Endothelial cell of umbilical vein (primary cell): ENCODE results near the gene CCDC12. TPM values are rescaled to one million over a fixed set of nuclear protein-coding genes. Genes with fewer than 3 reads are reported as not detected.

Experiments used
- BruUV-seq: library from RNA; stranded (reverse); fragments of 400-500 nt; replicated peaks from 2 replicates; lab custom pipeline; 2021; lab: Mats Ljungman, UMichigan
- CTCF ChIA-PET: fragments of 300-600, 350-600 bp; sonication (Branson Sonifier 250); formaldehyde crosslinking; loops from one replicate; lab custom pipeline; 2021; ENCODE audit warnings: antibody characterized with exemption, inconsistent platforms; lab: Charles Lee
- POLR2A ChIA-PET: fragments of 300-600, 350-600 bp; sonication (Branson Sonifier 250); formaldehyde crosslinking; loops from one replicate; lab custom pipeline; 2021; ENCODE audit warnings: antibody characterized with exemption, inconsistent platforms; lab: Charles Lee
- DNase-seq: peaks from one replicate; pipeline ENCODE4 v3.0.0-alpha.2; 2011; ENCODE audit warnings: low read depth, low spot score
- FAIRE-seq: peaks from 2 replicates; lab custom pipeline; 2011; peaks lifted over from hg19 to GRCh38; lab: Jason Lieb, UNC
- H2AFZ ChIP-seq: 2 replicates; pipeline ENCODE4 v1.6.0; 2012; ENCODE audit warnings: low read depth, low read length, control low read depth, inconsistent platforms
- H3K27ac ChIP-seq: 2 replicates; pipeline ENCODE4 v1.5.1; 2011; ENCODE audit warnings: low read depth, mild to moderate bottlenecking, control low read depth, low read length, moderate library complexity; ENCODE audit not compliant: insufficient read depth
- H3K27me3 ChIP-seq, 2 experiments: 2 replicates each; pipeline versions ENCODE4 v1.6.0 to v1.6.1; 2011; ENCODE audit warnings: low read length in 2 of 2, mixed read lengths in 1 of 2; ENCODE audit not compliant: control insufficient read depth in 2 of 2, insufficient read depth in 2 of 2
- H3K36me3 ChIP-seq, 2 experiments: 2 replicates in 1 of 2; 3 replicates in 1 of 2; pipeline ENCODE4 v1.5.1; 2011; ENCODE audit warnings: low read length in 2 of 2, mild to moderate bottlenecking in 1 of 2, moderate library complexity in 1 of 2; ENCODE audit not compliant: control insufficient read depth in 2 of 2, insufficient read depth in 2 of 2; ENCODE audit errors: extremely low read depth in 1 of 2
- H3K4me1 ChIP-seq: 3 replicates; pipeline ENCODE4 v1.5.1; 2011; ENCODE audit warnings: mild to moderate bottlenecking, low read length; ENCODE audit not compliant: control insufficient read depth, insufficient read depth; ENCODE audit errors: extremely low read depth
- H3K4me2 ChIP-seq: 2 replicates; pipeline ENCODE4 v1.6.1; 2011; ENCODE audit warnings: low read length, control low read depth, mixed read lengths; ENCODE audit not compliant: insufficient read depth
- H3K4me3 ChIP-seq, 3 experiments: fragments of 200-600 bp in 1 of 3; sonication (generic), shearing (Covaris generic) in 1 of 3; replicated peaks in 1 of 3; 2 replicates each; pipeline ENCODE4 v1.5.1; 2011 to 2016; ENCODE audit warnings: control low read depth in 3 of 3, low read length in 3 of 3, mild to moderate bottlenecking in 2 of 3, inconsistent platforms in 1 of 3, low read depth in 1 of 3, moderate library complexity in 1 of 3; ENCODE audit not compliant: insufficient read depth in 1 of 3
- H3K79me2 ChIP-seq: 2 replicates; pipeline ENCODE4 v1.6.0; 2012; ENCODE audit warnings: low read length, inconsistent platforms; ENCODE audit not compliant: control insufficient read depth, insufficient read depth
- H3K9ac ChIP-seq: replicated peaks from 2 replicates; pipeline ENCODE3; 2011; ENCODE audit warnings: low read length, control low read depth; ENCODE audit not compliant: insufficient read depth; ENCODE audit errors: extremely low read depth
- H3K9me1 ChIP-seq: replicated peaks from 3 replicates; pipeline ENCODE4 v1.6.0; 2011; ENCODE audit warnings: mild to moderate bottlenecking, low read length; ENCODE audit not compliant: control insufficient read depth, insufficient read depth; ENCODE audit errors: extremely low read depth
- H3K9me3 ChIP-seq: replicated peaks from 2 replicates; pipeline ENCODE4 v1.5.1; 2012; ENCODE audit warnings: low read length, inconsistent platforms; ENCODE audit not compliant: control insufficient read depth, insufficient read depth
- H4K20me1 ChIP-seq: replicated peaks from 2 replicates; pipeline ENCODE3; 2011; ENCODE audit warnings: mild to moderate bottlenecking, low read length; ENCODE audit not compliant: control insufficient read depth, insufficient read depth; ENCODE audit errors: extremely low read depth
- EZH2 ChIP-seq: IDR thresholded peaks from 2 replicates; pipeline ENCODE4 v1.6.1; 2012; ENCODE audit warnings: borderline replicate concordance, low read depth, mild to moderate bottlenecking, moderate library complexity, low read length, inconsistent platforms; ENCODE audit not compliant: severe bottlenecking
- FOS ChIP-seq: IDR thresholded peaks from 2 replicates; pipeline ENCODE4 v1.6.1; 2011; ENCODE audit warnings: mild to moderate bottlenecking, low read length, moderate library complexity, borderline replicate concordance; ENCODE audit not compliant: insufficient read depth
- GATA2 ChIP-seq: IDR thresholded peaks from 2 replicates; pipeline ENCODE4 v1.7.0; 2011; ENCODE audit warnings: low read depth, mild to moderate bottlenecking, moderate library complexity, mixed read lengths, low read length; ENCODE audit not compliant: insufficient read length, insufficient read depth
- JUN ChIP-seq: IDR thresholded peaks from 2 replicates; pipeline ENCODE4 v1.6.1; 2011; ENCODE audit warnings: borderline replicate concordance, low read depth; ENCODE audit not compliant: insufficient read length, insufficient read depth
- MYC ChIP-seq: IDR thresholded peaks from one replicate; pipeline ENCODE4 v1.6.1; 2011; ENCODE audit warnings: mild to moderate bottlenecking, low read depth, low read length
- POLR2A ChIP-seq: IDR thresholded peaks from 2 replicates; pipeline ENCODE4 v1.6.1; 2012; ENCODE audit warnings: low read depth, mild to moderate bottlenecking, control low read depth, low read length
- POLR2AphosphoS5 ChIP-seq: IDR thresholded peaks from 2 replicates; pipeline ENCODE4 v1.6.1; 2012; ENCODE audit warnings: low read depth, mild to moderate bottlenecking, control low read depth, low read length, moderate library complexity; ENCODE audit not compliant: insufficient read depth
- dilution Hi-C: fragments of 300-500 bp; cut with MboI; formaldehyde crosslinking; loops from one replicate; pipeline ENCODE4 v1.15.0; 2019; ENCODE audit warnings: low sequenced_read_pairs; ENCODE audit not compliant: extremely low pct_ligation_motif_present
- intact Hi-C: fragments of 100-400 bp; cut with micrococcal nuclease; formaldehyde crosslinking; loops from one replicate; pipeline ENCODE4 v1.10.0; 2022
- polyA plus RNA-seq, 4 experiments: library from polyadenylated mRNA; depleted of rRNA in 3 of 4; stranded (reverse) in 3 of 4; unstranded in 1 of 4; fragments of >200 nt; gene quantifications; 2 replicates each; pipeline versions ENCODE4 v1.2.1 to v1.2.3, GENCODE V29; 2011 to 2012; ENCODE audit warnings: missing spikeins in 1 of 4
- total RNA-seq: library from RNA; stranded (reverse); gene quantifications from 2 replicates; pipeline ENCODE4 v1.2.3, GENCODE V29; 2021
- TF ChIP-seq, protein P1 (sequence below), 2 donors: IDR thresholded peaks; 1 replicate in 1 of 2; 2 replicates in 1 of 2; pipeline ENCODE4 v1.5.1; 2011; ENCODE audit warnings: low read length in 2 of 2, mild to moderate bottlenecking in 2 of 2, moderate library complexity in 2 of 2, control low read depth in 1 of 2, inconsistent platforms in 1 of 2, low read depth in 1 of 2; ENCODE audit not compliant: insufficient read depth in 1 of 2; ENCODE audit errors: extremely low read depth in 1 of 2
- TF ChIP-seq, protein P2 (sequence below): IDR thresholded peaks from 2 replicates; pipeline ENCODE4 v1.6.1; 2011; ENCODE audit not compliant: insufficient read depth, insufficient read length

The CCDC12 gene
- total and polyA plus RNA-seq, 2 donors (not counting 3 experiments of a cell fraction or from before 2014, with no cell fraction given) = 35.1 to 50.5 TPM

DNA sequence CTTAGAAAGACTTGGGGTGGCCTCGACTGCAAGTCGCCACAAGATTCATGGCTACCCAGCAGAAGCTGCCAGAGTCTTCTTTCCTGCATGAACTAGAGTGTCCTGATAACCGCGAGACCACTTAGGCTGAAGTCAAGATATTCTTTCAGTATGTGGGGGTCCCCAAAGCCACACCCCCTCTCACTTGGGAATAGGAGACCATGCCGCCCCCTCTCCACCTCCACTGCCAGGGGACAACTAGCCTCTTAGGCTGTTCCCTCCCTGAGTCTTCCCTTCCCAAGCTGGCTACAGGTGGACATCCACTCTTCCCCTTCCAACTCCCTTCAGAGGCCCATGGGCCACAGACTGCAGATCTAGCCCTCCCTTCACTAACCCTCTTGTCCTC, 1.3 kb upstream of the CCDC12 start:
- ChIA-PET CTCF (interaction anchor here (1.0 to 6.4 kb wide), 2 partner anchors 49 to 54 kb away, joined by 3 to 52 read pairs; no protein-coding TSS in a partner anchor), POLR2A (interaction anchor here (1.5 kb wide), 1 partner anchor 42 kb away, joined by 11 read pairs; no protein-coding TSS in a partner anchor)
- Histone ChIP-seq H3K27ac (no peak overlapping the region), H3K4me3 (no peak overlapping the region), H3K9ac (no peak overlapping the region), H3K9me1 (no peaks in the 10 kb centered on the region), H3K27me3 (no peaks in the 10 kb centered on the region), H3K4me2 (no peak overlapping the region), H3K79me2 (peaks cover 54% of the 10 kb centered on the region), H3K4me1 (peaks cover 38% of the 10 kb centered on the region), H2AFZ (no peak overlapping the region), H4K20me1 (no peaks in the 10 kb centered on the region), H3K36me3 (no peaks in the 10 kb centered on the region), H3K9me3 (no peaks in the 10 kb centered on the region)
- dilution Hi-C loops (no loop called here), intact Hi-C loops (loop anchor here (2.0 kb wide), 2 partner anchors 31 to 51 kb away; no protein-coding TSS in a partner anchor)
- BruUV-seq = no TSS peak
- TF ChIP-seq GATA2 = no peak
- TF ChIP-seq MYC = no peak
- no peak for TF ChIP-seq JUN
- TF ChIP-seq, protein P1, sequence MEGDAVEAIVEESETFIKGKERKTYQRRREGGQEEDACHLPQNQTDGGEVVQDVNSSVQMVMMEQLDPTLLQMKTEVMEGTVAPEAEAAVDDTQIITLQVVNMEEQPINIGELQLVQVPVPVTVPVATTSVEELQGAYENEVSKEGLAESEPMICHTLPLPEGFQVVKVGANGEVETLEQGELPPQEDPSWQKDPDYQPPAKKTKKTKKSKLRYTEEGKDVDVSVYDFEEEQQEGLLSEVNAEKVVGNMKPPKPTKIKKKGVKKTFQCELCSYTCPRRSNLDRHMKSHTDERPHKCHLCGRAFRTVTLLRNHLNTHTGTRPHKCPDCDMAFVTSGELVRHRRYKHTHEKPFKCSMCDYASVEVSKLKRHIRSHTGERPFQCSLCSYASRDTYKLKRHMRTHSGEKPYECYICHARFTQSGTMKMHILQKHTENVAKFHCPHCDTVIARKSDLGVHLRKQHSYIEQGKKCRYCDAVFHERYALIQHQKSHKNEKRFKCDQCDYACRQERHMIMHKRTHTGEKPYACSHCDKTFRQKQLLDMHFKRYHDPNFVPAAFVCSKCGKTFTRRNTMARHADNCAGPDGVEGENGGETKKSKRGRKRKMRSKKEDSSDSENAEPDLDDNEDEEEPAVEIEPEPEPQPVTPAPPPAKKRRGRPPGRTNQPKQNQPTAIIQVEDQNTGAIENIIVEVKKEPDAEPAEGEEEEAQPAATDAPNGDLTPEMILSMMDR (IDR thresholded peaks at IDR 0.05; ENCODE audit: extremely low read depth in 1 of 2, insufficient read depth in 1 of 2, low read depth in 1 of 2, low read length in 2 of 2) = no peak
- TF ChIP-seq EZH2 = no peak
- TF ChIP-seq POLR2AphosphoS5 = no peak
- no peak for TF ChIP-seq POLR2A
- TF ChIP-seq FOS = no peak
- TF ChIP-seq, protein P2, sequence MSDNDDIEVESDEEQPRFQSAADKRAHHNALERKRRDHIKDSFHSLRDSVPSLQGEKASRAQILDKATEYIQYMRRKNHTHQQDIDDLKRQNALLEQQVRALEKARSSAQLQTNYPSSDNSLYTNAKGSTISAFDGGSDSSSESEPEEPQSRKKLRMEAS = no peak
- DNase-seq (no peak), FAIRE-seq (no peak)
